Raji (cell line): ENCODE data around the gene CDCP1.

Source experiments
- POLR2A ChIP-seq: IDR thresholded peaks from 2 replicates; pipeline ENCODE4 v1.6.1; 2011; ENCODE audit warnings: low read depth, low read length, control low read depth; ENCODE audit not compliant: insufficient read depth

The CDCP1 gene

DNA sequence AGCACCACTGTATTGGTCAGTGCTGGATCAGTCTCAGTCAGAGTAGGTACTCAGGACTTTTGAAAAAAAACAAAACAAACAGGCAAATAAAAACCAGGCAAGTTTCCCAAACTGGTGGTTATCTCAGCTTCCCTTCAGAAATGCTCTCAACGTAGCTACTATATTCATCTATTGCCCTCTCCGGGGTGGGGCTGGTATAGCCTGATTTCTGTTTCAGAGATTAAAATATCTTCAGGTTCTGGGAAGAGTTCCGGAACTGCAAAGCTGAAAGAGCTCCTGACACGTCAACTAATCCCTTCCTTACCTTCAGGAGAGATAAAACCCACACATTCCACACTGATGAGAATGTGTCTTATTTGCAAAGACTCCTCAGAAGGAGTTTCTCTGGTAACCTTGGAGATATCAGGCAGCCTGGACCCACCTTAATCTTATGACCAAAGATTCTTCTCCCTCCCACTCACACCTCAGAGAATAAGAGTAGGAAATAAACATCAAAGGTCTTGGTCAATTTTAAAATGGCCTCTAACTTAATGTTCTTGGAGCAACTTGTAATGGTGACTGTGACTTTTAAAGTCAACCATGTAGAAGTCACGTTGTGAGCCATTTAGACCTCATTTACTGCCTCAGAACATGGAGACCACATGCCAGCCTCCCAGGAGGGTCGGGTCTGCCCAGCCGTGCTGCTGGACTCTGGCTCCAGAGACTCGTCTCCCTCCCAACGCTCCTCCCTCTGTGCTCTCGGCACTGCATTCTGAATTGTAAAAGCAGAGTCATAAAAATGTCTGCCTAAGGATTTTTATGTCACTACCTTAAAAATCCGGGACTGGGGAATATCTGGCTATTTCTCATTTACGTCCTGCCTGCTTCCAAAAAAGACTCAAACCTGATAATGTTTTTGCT is 53.8 kb downstream of the CDCP1 start:
- no peak for TF ChIP-seq POLR2A

DNA sequence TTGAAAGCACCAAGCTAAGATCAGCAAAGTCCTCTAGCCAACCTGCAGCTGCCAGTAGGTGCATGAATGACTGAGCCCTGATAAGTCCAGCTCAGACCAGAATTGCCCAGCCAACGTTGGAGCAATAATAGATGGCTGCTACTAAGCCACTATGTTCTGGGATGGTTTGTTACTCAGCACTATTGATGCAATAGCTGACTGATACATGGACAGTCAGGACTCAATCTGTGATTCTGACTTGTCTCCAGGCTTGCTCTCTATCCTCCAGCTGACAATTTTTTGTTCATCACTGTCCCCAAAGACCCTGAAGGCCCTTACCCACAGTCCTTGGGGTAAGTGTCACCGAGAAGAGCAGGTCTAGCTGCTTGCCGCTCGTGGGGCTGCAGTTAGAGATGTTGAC is 55.3 kb downstream of the CDCP1 start:
- no peak for TF ChIP-seq POLR2A

DNA sequence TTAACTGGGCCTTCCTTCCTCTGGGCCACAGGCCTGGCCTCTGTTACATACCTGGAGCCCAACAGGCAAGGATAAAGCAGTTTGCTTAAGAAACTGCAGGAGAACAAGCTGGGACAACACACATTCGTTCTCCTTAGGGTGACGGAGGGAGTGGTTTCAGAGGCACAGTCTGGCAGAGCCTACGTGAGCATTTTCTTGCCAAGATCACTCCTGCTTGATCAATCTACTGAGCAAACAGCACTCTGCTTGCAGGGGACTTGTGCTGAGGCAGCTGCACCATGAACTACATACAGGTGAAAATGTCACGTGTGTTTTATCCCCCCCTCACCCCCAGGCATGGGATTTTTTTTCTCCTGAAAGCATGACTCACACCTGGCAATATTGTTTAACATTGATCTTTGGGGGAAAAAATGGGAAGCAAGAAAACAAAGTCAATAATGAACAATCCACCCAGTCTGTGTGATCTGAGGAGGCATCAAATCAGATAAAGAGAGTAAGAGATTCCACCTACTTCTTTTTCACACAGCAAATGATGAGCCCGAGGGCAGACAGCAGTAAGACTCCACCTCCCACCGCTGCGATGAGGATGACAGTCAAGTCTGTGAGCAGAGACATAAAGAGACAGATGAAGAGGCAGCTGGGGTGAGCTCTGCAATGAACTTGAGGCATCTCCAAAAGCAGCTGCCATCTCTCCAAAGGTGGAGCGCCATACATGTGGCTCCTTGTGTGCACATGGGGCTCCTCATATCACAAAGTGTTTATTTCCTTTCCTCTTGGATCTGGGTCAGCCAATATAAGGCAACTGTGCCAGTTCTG is 57.4 kb downstream of the CDCP1 start:
- TF ChIP-seq POLR2A, result no peak

DNA sequence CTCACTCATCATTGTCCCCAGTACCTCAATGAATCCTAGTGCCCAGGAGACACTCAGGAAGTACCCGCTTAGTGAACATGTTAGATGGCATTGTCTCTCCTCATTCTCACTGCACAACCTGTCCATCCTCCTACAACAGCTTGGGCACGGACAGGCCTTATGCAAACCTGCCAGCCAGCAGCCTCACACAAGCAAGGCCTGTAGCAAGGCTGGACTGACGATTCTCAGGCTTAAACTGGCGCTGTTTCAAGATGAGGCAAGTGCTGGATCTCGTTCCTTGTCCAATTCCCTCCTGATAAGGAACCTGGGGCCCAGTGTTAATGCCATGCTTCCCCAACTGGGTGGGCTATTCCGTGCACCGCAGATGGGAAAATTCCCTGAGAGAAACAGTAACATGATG is 59.0 kb downstream of the CDCP1 start:
- TF ChIP-seq POLR2A, result no peak

DNA sequence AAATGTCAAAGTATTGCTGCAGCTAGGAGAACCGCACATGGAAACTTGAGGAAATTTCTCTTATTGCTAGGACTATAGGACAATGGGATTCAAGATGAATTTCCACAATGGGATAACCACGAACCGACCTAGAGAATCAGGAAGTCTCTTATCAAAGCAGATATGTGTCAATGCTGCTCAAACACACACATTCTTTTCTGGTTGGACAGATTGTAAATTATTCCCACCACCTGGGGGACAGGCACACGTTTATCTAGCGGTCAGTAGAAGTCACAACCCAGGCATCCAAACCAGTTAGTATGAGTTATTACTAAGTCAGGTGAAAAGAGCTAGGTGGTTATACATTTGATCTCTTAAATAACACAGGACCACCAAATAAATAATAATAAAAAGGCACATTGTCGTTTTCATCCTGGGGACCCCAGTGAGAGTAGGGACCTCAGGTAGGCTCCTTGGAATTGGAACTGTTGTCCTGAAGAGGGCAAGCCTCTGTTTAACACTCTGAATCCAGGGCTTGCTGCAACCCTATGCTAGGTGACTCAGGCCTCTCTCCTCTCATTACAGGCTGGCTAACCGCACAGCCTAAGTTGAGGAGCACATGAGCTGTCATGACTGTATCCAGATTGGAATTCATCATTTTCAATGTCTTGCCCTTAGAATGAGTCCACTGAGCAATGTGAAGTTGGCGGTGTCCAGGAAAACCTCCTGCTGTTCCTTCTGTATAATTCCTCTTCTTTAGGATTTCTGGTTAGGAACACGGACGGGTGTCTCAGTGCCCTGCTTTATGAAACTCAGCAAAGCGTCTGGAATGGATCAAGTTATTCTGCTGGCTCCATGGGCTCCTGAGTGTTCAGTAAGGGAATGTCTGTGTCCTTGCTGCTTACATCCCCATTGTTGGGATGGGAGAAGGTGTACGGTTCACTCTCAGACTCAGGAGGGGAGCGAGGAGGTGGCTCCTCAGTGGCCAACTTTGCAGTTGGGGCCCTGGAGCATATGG is 61.1 kb downstream of the CDCP1 start:
- no peak for TF ChIP-seq POLR2A

DNA sequence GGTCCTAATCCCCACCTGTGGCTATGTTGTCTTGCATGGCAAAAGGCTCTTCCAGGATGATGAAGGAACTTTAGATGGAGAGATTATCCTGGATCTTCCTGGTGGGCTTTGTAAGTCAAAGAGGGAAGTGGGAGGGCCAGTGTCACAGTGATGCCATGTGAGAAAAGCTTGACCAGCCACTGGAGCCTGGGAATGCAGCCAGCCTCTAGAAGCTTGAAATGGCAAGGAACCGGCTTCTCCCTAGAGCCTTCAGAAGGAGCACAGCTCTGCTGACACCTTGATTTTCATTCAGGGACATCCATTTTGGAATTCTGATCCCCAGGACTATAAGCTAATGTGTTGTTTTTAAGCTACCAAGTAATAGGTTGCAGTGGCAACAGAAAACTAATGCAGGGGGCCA is 61.8 kb downstream of the CDCP1 start:
- TF ChIP-seq POLR2A, result no peak

DNA sequence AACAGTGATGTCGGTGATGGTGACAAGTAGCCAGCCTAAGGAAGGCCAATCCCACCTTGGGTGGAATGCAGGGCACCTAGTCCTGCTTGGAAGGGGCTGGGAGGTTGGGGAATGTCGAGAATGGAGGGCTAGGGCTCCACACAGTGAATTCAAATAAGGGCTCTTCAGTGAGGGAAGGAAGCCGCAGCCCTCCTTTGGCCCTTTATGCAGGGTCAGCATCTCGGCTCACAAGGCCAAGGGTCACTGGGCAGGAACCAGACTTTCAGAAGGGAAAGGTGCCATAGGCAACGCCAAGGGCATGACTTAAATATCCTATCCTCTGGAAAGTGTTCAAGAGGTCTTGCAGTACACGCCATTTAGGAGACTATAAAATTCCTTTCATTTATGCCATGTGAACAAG is 63.2 kb downstream of the CDCP1 start:
- no peak for TF ChIP-seq POLR2A

DNA sequence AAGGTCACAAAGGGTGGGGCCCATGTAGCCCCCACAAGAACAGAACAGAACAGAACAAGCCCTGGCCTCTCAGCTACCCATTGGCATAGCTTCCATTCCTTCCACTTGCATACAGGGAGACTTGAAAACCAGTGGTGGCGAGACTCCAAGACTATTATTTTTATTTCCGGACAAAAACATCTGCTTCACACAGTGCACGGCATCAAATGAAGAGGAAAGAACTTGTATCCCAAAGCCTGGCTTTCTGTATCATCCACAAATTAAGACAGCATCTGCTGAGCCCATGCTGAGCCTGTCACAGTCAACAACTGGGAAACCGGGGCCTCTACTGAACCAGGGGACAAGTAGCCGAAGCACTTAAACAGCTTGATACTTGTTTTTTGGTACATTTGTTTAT is 64.0 kb downstream of the CDCP1 start:
- TF ChIP-seq POLR2A, result no peak

DNA sequence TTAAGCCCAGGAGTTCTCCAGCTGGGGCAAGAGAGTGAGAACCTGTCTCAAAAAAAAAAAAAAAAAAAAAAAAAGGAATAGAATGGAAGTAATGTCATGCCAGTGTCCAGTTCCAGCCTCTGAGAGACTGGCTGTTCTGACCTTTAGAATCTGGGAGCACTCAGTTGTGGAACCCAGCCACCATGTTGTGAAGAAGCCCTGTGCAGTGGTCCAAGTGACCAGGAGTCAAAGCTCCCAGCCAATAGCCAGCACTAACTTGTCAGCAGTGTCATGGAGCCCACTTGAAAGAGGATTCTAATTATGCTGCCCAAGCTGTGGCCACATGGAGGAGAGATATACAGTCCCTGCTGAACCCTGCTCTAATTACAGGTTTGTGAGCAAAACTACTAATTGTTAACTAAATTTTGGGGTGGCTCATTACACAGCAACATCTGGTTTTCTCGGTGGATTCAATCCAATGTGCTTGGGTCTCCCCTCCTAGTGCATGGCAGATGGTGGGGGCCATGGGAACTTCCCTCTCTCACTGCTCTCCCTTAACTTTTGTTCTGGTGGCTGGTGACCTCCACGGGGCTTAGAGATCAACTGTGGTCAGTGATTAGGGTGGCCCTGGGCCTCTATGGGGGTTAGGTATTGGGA is 64.6 kb downstream of the CDCP1 start:
- no peak for TF ChIP-seq POLR2A

DNA sequence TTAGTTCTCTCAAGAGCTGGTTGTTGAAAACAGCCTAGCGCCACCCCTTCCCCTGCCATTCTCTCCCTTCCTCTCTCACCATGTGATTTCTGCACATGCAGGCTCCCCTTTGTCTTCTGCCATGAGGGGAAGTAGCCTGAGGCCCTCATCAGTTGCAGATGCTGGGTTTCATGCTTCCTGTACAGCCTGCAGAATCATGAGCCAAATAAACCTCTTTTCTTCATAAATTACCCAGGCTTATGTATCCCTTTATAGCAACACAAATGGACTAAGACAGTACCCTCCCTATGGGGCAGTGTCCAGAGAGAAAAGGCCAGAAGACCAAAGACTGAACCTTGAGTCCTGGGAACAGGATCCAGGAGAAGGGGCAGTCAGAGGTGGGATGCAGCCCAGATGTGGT is 65.4 kb downstream of the CDCP1 start:
- no peak for TF ChIP-seq POLR2A

DNA sequence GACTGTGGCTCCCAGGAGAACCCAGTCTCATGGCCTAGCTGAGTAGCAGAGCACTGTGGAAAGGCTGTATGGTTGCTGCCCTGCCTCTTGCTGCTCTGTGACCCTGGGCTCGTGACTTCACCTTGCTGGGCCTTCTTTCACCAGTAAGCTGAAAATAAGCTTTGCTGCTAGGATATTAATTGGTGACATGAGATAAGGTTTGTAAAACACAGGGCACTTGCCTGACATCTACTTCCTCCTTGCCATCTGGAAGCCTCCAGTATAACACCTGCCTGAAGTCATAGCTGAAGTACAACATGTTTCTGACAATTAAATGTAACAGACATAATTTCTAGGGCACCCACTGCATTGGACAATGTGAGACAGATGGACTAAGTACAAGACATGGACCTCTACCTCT is 66.5 kb downstream of the CDCP1 start:
- no peak for TF ChIP-seq POLR2A

DNA sequence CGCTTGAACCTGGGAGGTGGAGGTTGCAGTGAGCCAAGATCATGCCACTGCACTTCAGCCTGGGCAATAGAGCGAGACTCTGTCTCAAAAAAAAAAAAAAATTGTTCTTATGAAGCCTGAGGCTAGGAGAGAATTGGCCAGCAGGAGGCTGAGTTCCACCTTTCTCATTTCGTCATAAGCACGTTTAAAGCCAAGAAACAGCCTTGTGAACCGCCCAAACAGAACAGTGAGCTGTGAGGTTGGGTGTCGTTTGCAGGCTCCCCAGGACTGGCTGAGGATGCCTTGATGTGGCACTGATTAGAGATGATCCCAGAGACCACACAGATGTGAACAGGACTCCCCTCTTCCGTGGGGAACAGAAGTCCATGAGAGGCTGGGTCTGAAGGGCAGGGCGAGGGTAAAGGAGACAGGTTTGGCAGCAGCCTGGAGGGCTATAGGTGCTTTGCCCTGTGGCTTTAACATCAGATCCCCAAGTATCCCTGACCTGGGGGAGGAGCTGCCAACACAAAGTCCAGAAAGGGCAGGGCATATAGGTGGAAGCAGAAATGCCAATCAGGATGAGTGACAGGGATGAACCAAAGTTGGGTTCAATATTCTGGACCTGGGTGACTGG is 67.2 kb downstream of the CDCP1 start:
- TF ChIP-seq POLR2A, result no peak

DNA sequence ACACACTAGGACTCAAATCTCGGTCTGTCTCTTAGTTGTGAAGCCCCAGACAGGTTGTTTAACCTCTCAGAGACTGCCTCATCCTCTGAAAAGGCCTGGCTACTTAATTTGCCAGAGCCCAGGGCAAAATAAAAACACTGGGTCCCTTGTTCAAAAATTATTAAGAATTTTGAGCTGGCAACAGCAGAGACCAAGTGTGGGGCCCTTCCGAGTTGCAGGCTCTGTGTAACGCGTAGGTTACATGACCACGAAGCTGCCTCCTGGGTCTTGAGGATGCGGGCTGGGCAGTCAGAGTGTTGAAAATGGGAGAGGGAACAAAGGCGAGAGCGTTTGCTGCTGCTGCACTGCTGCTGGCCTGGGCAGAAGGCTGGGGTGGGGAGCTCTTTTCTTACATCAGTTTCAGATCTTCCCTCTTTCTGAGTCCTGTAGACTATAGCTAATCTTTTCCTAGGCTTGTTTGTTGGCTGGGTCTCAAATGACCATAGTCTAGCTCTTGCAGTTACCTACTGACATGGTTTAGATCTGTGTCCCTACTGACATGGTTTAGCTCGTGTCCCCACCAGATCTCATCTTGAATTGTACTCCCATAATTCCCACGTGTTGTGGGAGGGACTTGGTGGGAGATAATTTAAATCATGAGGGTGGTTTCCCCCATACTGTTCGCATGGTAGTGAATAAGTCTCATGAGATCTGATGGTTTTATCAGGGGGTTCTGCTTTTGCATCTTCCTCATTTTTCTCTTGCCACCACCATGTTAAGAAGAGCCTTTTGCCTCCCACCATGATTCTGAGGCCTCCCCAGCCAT is 70.2 kb downstream of the CDCP1 start:
- no peak for TF ChIP-seq POLR2A
